Measurements from ENCODE around the gene DVL1. TPM values are rescaled to one million over a fixed set of nuclear protein-coding genes. Genes with fewer than 3 reads are reported as not detected.

The DVL1 gene
- polyA plus RNA-seq, 3 donors, result 0.41 to 29.8 (median 0.55) TPM

GRCh38 chr1:1314237-1314586, 35.0 kb downstream of the DVL1 start:
- H3K36me3 ChIP-seq (replicated peaks in 1 of 2; ENCODE audit: control insufficient read depth in 1 of 2, insufficient read depth in 2 of 2, low read length in 2 of 2), result peaks cover 67 to 81% of the 10 kb centered on the region in 2 donors
- Mint-ChIP-seq H3K4me1 (peaks cover 6% of the 10 kb centered on the region), H3K27ac (no peak overlapping the region), H3K36me3 (peaks cover 43 to 81% of the 10 kb centered on the region in 2 donors), H3K9me3 (no peaks in the 10 kb centered on the region), H3K4me3 (no peak overlapping the region), H3K27me3 (ENCODE audit: low read depth in 3 of 3) (no peaks in the 10 kb centered on the region)
- no peak overlapping the region for H3K4me2 ChIP-seq (replicated peaks; ENCODE audit: extremely low read depth, low read length, poor library complexity, severe bottlenecking)
- no peak overlapping the region for H2AFZ ChIP-seq (ENCODE audit: insufficient read depth, low read depth, low read length, poor library complexity, severe bottlenecking)
- H3K27ac ChIP-seq (ENCODE audit: low read depth in 1 of 2, low read length in 2 of 2), result no peak overlapping the region
- H3K9ac ChIP-seq (ENCODE audit: insufficient read depth, low read length, poor library complexity, severe bottlenecking), result no peak overlapping the region
- H3K9me3 ChIP-seq (replicated peaks in 1 of 2; ENCODE audit: control insufficient read depth in 1 of 2, insufficient read depth in 1 of 2, low read length in 2 of 2), result no peaks in the 10 kb centered on the region
- H3K4me1 ChIP-seq (ENCODE audit: control insufficient read depth in 1 of 2, insufficient read depth in 2 of 2, low read length in 2 of 2), result peaks cover 6 to 7% of the 10 kb centered on the region in 2 donors
- 98% methylated on average over 13 of the region's 15 CpGs for WGBS (ENCODE audit: insufficient coverage)
- TF ChIP-seq CTCF (IDR thresholded peaks at IDR 0.05), result no peak
- no peak for DNase-seq
- peaks cover 55% of the 10 kb centered on the region for H4K20me1 ChIP-seq (ENCODE audit: insufficient read depth, low read length)
- H3K4me3 ChIP-seq (replicated peaks in 1 of 3; ENCODE audit: low read depth in 2 of 3, low read length in 3 of 3), result no peak overlapping the region
- H3K79me2 ChIP-seq (ENCODE audit: insufficient read depth, low read length), result peaks cover 4% of the 10 kb centered on the region
- intact Hi-C loops (cut with micrococcal nuclease), result no loop called here
- no peaks in the 10 kb centered on the region for H3K27me3 ChIP-seq (ENCODE audit: control insufficient read depth in 2 of 2, insufficient read depth in 2 of 2, low read length in 2 of 2)

- no peak overlapping the region for H2AFZ ChIP-seq (ENCODE audit: insufficient read depth, low read depth, low read length, poor library complexity, severe bottlenecking)
- Mint-ChIP-seq H3K4me1 (peaks cover 8% of the 10 kb centered on the region), H3K27ac (peak overlapping the region in 1 of 7 donors; percentile 6), H3K36me3 (peaks cover 38 to 76% of the 10 kb centered on the region in 2 donors), H3K9me3 (no peaks in the 10 kb centered on the region), H3K27me3 (ENCODE audit: low read depth in 3 of 3) (no peaks in the 10 kb centered on the region), H3K4me3 (no peak overlapping the region)
- intact Hi-C loops (cut with micrococcal nuclease), result no loop called here
- H3K79me2 ChIP-seq (ENCODE audit: insufficient read depth, low read length), result peaks cover 4% of the 10 kb centered on the region
- no peak overlapping the region for H3K4me3 ChIP-seq (replicated peaks in 1 of 3; ENCODE audit: low read depth in 2 of 3, low read length in 3 of 3)
- no peaks in the 10 kb centered on the region for H3K9me3 ChIP-seq (replicated peaks in 1 of 2; ENCODE audit: control insufficient read depth in 1 of 2, insufficient read depth in 1 of 2, low read length in 2 of 2)
- peaks cover 8 to 12% of the 10 kb centered on the region in 2 donors for H3K4me1 ChIP-seq (ENCODE audit: control insufficient read depth in 1 of 2, insufficient read depth in 2 of 2, low read length in 2 of 2)
- no peak overlapping the region for H3K4me2 ChIP-seq (replicated peaks; ENCODE audit: extremely low read depth, low read length, poor library complexity, severe bottlenecking)
- peaks cover 51% of the 10 kb centered on the region for H4K20me1 ChIP-seq (ENCODE audit: insufficient read depth, low read length)
- no peak for DNase-seq
- no peak overlapping the region for H3K9ac ChIP-seq (ENCODE audit: insufficient read depth, low read length, poor library complexity, severe bottlenecking)
- no peak overlapping the region for H3K27ac ChIP-seq (ENCODE audit: low read depth in 1 of 2, low read length in 2 of 2)
- no peak for TF ChIP-seq CTCF (IDR thresholded peaks at IDR 0.05)
- H3K36me3 ChIP-seq (replicated peaks in 1 of 2; ENCODE audit: control insufficient read depth in 1 of 2, insufficient read depth in 2 of 2, low read length in 2 of 2), result peaks cover 63 to 76% of the 10 kb centered on the region in 2 donors
- H3K27me3 ChIP-seq (ENCODE audit: control insufficient read depth in 2 of 2, insufficient read depth in 2 of 2, low read length in 2 of 2), result no peaks in the 10 kb centered on the region
- 97% methylated on average over 37 of the region's 37 CpGs for WGBS (ENCODE audit: insufficient coverage)
Observed at GRCh38 chr1:1313500-1314236, 35.5 kb downstream of the DVL1 start.

All from CD14-positive monocyte (primary cell).